GM12865 (cell line): ENCODE measurements around the gene GABRB3.

Experiments used
- DNase-seq: peaks from one replicate; pipeline ENCODE4 v3.0.0; 2010; ENCODE audit warnings: low read depth
- H3K4me3 ChIP-seq: 2 replicates; pipeline ENCODE4 v1.5.1; 2011; ENCODE audit warnings: mild to moderate bottlenecking, low read depth, low read length, control low read depth
- CTCF ChIP-seq: IDR thresholded peaks from 2 replicates; pipeline ENCODE4 v1.5.1; 2011; ENCODE audit warnings: low read length, control low read depth, low read depth, inconsistent platforms; ENCODE audit not compliant: insufficient read depth; ENCODE audit errors: missing control alignments

GABRB3 gene

GRCh38 chr15:26615927-26616302 lies 157.0 kb downstream of the GABRB3 start:
- no peak overlapping the region for H3K4me3 ChIP-seq
- no peak for DNase-seq
- no peak for TF ChIP-seq CTCF

- no peak for DNase-seq
- H3K4me3 ChIP-seq = no peak overlapping the region
Observed at GRCh38 chr15:26615188-26615926, 157.5 kb downstream of the GABRB3 start.

GRCh38 chr15:26614734-26615133 lies 158.1 kb downstream of the GABRB3 start:
- no peak for DNase-seq
- TF ChIP-seq CTCF = no peak

More at GRCh38 chr15:26615188-26615926, 157.5 kb downstream of the GABRB3 start:
- no peak for TF ChIP-seq CTCF

GRCh38 chr15:26598704-26599103 lies 174.2 kb downstream of the GABRB3 start:
- H3K4me3 ChIP-seq = no peak overlapping the region
- no peak for TF ChIP-seq CTCF
- DNase-seq = no peak

More at GRCh38 chr15:26614734-26615133, 158.1 kb downstream of the GABRB3 start:
- H3K4me3 ChIP-seq = no peak overlapping the region

- TF ChIP-seq CTCF = no peak
- DNase-seq = no peak
- no peak overlapping the region for H3K4me3 ChIP-seq
Observed at GRCh38 chr15:26595611-26596010, 177.3 kb downstream of the GABRB3 start.

GRCh38 chr15:26590676-26591075 lies 182.2 kb downstream of the GABRB3 start:
- no peak for DNase-seq
- H3K4me3 ChIP-seq = no peak overlapping the region
- no peak for TF ChIP-seq CTCF

- H3K4me3 ChIP-seq = no peak overlapping the region
- TF ChIP-seq CTCF = no peak
- DNase-seq = no peak
Observed at GRCh38 chr15:26582840-26583239, 190.0 kb downstream of the GABRB3 start.
